Mononuclear cell (primary cell): Measurements from ENCODE around the gene HHIPL2. TPM values are rescaled to one million over a fixed set of nuclear protein-coding genes. Genes with fewer than 3 reads are reported as not detected.
"Not testable (repeated sequence)": the region's sequence is repeated elsewhere in the genome, so short reads cannot be mapped to it uniquely, and the experiment has no call there.

ENCODE experiments used
- H3K27me3 ChIP-seq: 2 replicates; pipeline ENCODE4 v1.6.0; 2011; ENCODE audit warnings: low read length, control low read depth; ENCODE audit not compliant: insufficient read depth
- H3K4me1 ChIP-seq: 2 replicates; pipeline ENCODE4 v1.5.1; 2011; ENCODE audit warnings: mild to moderate bottlenecking, low read length, control low read depth; ENCODE audit not compliant: insufficient read depth
- H3K4me3 ChIP-seq: 2 replicates; pipeline ENCODE4 v1.5.1; 2011; ENCODE audit warnings: mild to moderate bottlenecking, low read length, moderate library complexity
- H3K9me3 ChIP-seq: 2 replicates; pipeline ENCODE4 v1.5.1; 2011; ENCODE audit warnings: low read depth, mild to moderate bottlenecking, control low read depth, low read length
- total RNA-seq: library from RNA; depleted of rRNA; stranded (reverse); fragments of >200 nt; gene quantifications from one replicate; pipeline ENCODE4 v1.2.3, GENCODE V29; 2012

HHIPL2 gene
- total RNA-seq, 1 donor, result not detected

- H3K27me3 ChIP-seq, result no peaks in the 10 kb centered on the region
- no peaks in the 10 kb centered on the region for H3K4me1 ChIP-seq
Observed at GRCh38 chr1:222521299-222522104, 26.4 kb downstream of the HHIPL2 start.

GRCh38 chr1:222489496-222489895, 58.4 kb downstream of the HHIPL2 start:
- not testable (repeated sequence) for H3K4me1 ChIP-seq, H3K4me3 ChIP-seq, H3K9me3 ChIP-seq, H3K27me3 ChIP-seq

More at GRCh38 chr1:222521299-222522104, 26.4 kb downstream of the HHIPL2 start:
- no peak overlapping the region for H3K4me3 ChIP-seq
- H3K9me3 ChIP-seq, result no peaks in the 10 kb centered on the region

- H3K27me3 ChIP-seq, H3K4me1 ChIP-seq, H3K9me3 ChIP-seq, H3K4me3 ChIP-seq: not testable (repeated sequence)
Observed at GRCh38 chr1:222487774-222488173, 60.1 kb downstream of the HHIPL2 start.

GRCh38 chr1:222484005-222484404, 63.9 kb downstream of the HHIPL2 start:
- not testable (repeated sequence) for H3K4me1 ChIP-seq, H3K9me3 ChIP-seq, H3K27me3 ChIP-seq, H3K4me3 ChIP-seq

GRCh38 chr1:222479567-222479966, 68.3 kb downstream of the HHIPL2 start:
- not testable (repeated sequence) for H3K4me3 ChIP-seq, H3K27me3 ChIP-seq, H3K4me1 ChIP-seq, H3K9me3 ChIP-seq

- H3K4me3 ChIP-seq, H3K27me3 ChIP-seq: not testable (repeated sequence)
Observed at GRCh38 chr1:222476436-222476835, 71.5 kb downstream of the HHIPL2 start.

GRCh38 chr1:222473717-222474116, 74.2 kb downstream of the HHIPL2 start:
- not testable (repeated sequence) for H3K9me3 ChIP-seq, H3K4me1 ChIP-seq, H3K4me3 ChIP-seq, H3K27me3 ChIP-seq

More at GRCh38 chr1:222476436-222476835, 71.5 kb downstream of the HHIPL2 start:
- H3K4me1 ChIP-seq, H3K9me3 ChIP-seq: not testable (repeated sequence)

GRCh38 chr1:222472776-222473540, 74.9 kb downstream of the HHIPL2 start:
- H3K27me3 ChIP-seq, H3K4me1 ChIP-seq, H3K9me3 ChIP-seq, H3K4me3 ChIP-seq: not testable (repeated sequence)

Other genes starting within 250 kb of the HHIPL2 start
- 8.3 TPM for gene TAF1A, start 41.8 kb upstream of the HHIPL2 start, total RNA-seq
- gene MIA3, start 70.0 kb upstream of the HHIPL2 start, total RNA-seq, result 60.8 TPM
- 22.6 TPM for gene AIDA, start 164.4 kb upstream of the HHIPL2 start, total RNA-seq
- 55.7 TPM for gene BROX, start 164.5 kb upstream of the HHIPL2 start, total RNA-seq
- 0.63 TPM for gene FAM177B, start 189.1 kb upstream of the HHIPL2 start, total RNA-seq